CD4-positive, alpha-beta T cell treated with Interleukin-21 for 1 hour (primary cell): ENCODE data around the gene KLHDC3.
A peak's percentile ranks its signal among the peaks of the same experiment; 100 is the strongest.
"Not testable (repeated sequence)": the region's sequence is repeated elsewhere in the genome, so short reads cannot be mapped to it uniquely, and the experiment has no call there.

Source experiments
- DNase-seq: peaks from one replicate; pipeline ENCODE4 v3.0.0-alpha.2; 2020

KLHDC3 gene

GRCh38 chr6:43033496-43034189, 19.6 kb downstream of the KLHDC3 start:
- no peak for DNase-seq

- DNase-seq: no peak
Measured at GRCh38 chr6:43034190-43034525, 20.1 kb downstream of the KLHDC3 start.

GRCh38 chr6:43035495-43036194, 21.6 kb downstream of the KLHDC3 start:
- no peak for DNase-seq

- no peak for DNase-seq
Measured at GRCh38 chr6:43036712-43037111, 22.7 kb downstream of the KLHDC3 start.

- DNase-seq: no peak
Measured at GRCh38 chr6:43037197-43037596, 23.1 kb downstream of the KLHDC3 start.

GRCh38 chr6:43037706-43038105, 23.7 kb downstream of the KLHDC3 start:
- DNase-seq: no peak

- no peak for DNase-seq
Measured at GRCh38 chr6:43038727-43039126, 24.7 kb downstream of the KLHDC3 start.

- DNase-seq: no peak
Measured at GRCh38 chr6:43040542-43041257, 26.7 kb downstream of the KLHDC3 start.

GRCh38 chr6:43041475-43041874, 27.4 kb downstream of the KLHDC3 start:
- not testable (repeated sequence) for DNase-seq

- DNase-seq: no peak
Measured at GRCh38 chr6:43043310-43043709, 29.3 kb downstream of the KLHDC3 start.

- DNase-seq: no peak
Measured at GRCh38 chr6:43045371-43045930, 31.4 kb downstream of the KLHDC3 start.

- DNase-seq: no peak
Measured at GRCh38 chr6:43047998-43048397, 33.9 kb downstream of the KLHDC3 start.

GRCh38 chr6:43050981-43051380, 36.9 kb downstream of the KLHDC3 start:
- no peak for DNase-seq

GRCh38 chr6:43052225-43052841, 38.3 kb downstream of the KLHDC3 start:
- DNase-seq: no peak

- peak; percentile 10 for DNase-seq
Measured at GRCh38 chr6:43052842-43053544, 38.9 kb downstream of the KLHDC3 start.

GRCh38 chr6:43053545-43054205, 39.6 kb downstream of the KLHDC3 start, which contains the start of gene CUL7:
TSS of gene CUL7 (minus strand) at chr6:43053851. CDS start at chr6:43052788, 1,063 bp downstream.
- peak; percentile 91 for DNase-seq

GRCh38 chr6:43054206-43054943, 40.3 kb downstream of the KLHDC3 start:
- DNase-seq: no peak

GRCh38 chr6:43055966-43056365, 41.9 kb downstream of the KLHDC3 start:
- DNase-seq: no peak

GRCh38 chr6:43058531-43058930, 44.5 kb downstream of the KLHDC3 start:
- no peak for DNase-seq

- peak; percentile 99 for DNase-seq
Measured at GRCh38 chr6:43059168-43060033, 45.4 kb downstream of the KLHDC3 start, which contains the start of the genes KLC4 and MRPL2. TSS of gene KLC4 (plus strand) at chr6:43059631. CDS start at chr6:43061336, 1,705 bp downstream. TSS of gene MRPL2 (minus strand) at chr6:43059434. CDS start at chr6:43059381, 53 bp downstream.
